ENCODE results near the gene MAST1. TPM values are rescaled to one million over a fixed set of nuclear protein-coding genes. Genes with fewer than 3 reads are reported as not detected.

Gene MAST1
- total RNA-seq, 4 donors from 2014 or later = 5.9 to 20.8 (median 10.3) TPM

DNA sequence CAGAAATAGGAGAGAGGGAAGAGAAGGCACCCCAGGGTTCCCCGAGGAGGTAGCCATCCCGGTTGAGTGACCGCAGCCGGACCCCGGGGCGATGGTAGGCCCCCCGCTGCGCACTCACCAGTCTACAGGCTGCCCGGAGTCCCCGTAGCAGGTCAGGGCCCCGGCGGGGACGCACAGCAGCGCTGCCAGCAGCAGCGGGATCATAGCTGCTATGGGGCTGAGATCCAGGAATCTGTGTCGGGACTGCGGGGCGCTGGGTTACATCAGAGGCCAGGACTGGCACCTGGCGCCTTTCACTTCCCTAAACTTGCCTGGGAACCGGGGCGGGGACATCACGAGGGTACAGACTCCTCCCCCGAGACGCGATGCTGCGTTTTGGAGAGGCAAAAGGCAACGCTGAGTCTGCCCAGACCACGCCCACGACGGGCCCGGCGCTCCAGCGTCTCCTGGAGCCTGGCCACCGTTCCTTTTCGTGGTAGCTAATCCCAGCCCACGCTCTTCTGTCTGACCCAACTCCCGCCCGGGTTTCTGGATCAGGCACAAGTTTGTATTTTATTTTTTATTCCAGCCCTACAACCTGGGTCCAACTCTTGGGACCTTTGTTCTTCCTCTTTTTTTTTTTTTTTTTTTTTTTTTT lies 43.0 kb downstream of the MAST1 start, which contains the start of gene DNASE2:
TSS of gene DNASE2 (minus strand) at position 278 of the 637 bp plus-strand sequence. CDS start at position 204, 74 bp downstream.
- peak; percentile 97 to 99 for DNase-seq (ENCODE audit: low spot score in 2 of 2)
- 1% methylated on average over 21 to 32 of the region's 38 CpGs for WGBS, 2 donors
- H3K4me3 ChIP-seq (ENCODE audit: low read depth, poor library complexity, severe bottlenecking) = peak within 1 kb of the TSS; percentile 72
- intact Hi-C loops (cut with DNase I; ENCODE audit: low total_unique reads) = loop anchor here (10.0 kb wide), 1 partner anchor 64 kb away; the partner anchor contains the start of gene RAD23A
- TF ChIP-seq POLR2A (IDR thresholded peaks at IDR 0.05) = no peak

- H3K4me3 ChIP-seq (ENCODE audit: low read depth, poor library complexity, severe bottlenecking) = no peak overlapping the region
- intact Hi-C loops (cut with DNase I; ENCODE audit: low total_unique reads) = loop anchor here (10.0 kb wide), 1 partner anchor 62 kb away; the partner anchor contains the start of gene RAD23A
- DNase-seq (ENCODE audit: low spot score in 2 of 2) = no peak
- WGBS, 2 donors = 89 to 91% methylated on average over 3 of the region's 3 CpGs
- TF ChIP-seq CTCF (IDR thresholded peaks at IDR 0.05) (no peak), POLR2A (IDR thresholded peaks at IDR 0.05) (no peak)
Observed at GRCh38 chr19:12882589-12882988, 44.3 kb downstream of the MAST1 start.

GRCh38 chr19:12884202-12884601 lies 45.9 kb downstream of the MAST1 start:
- no peak for TF ChIP-seq CTCF (IDR thresholded peaks at IDR 0.05)
- no peak for TF ChIP-seq POLR2A (IDR thresholded peaks at IDR 0.05)
- H3K4me3 ChIP-seq (ENCODE audit: low read depth, poor library complexity, severe bottlenecking) = no peak overlapping the region
- no peak for DNase-seq (ENCODE audit: low spot score in 2 of 2)
- 85 to 91% methylated on average over 3 of the region's 3 CpGs for WGBS, 2 donors
- intact Hi-C loops (cut with DNase I; ENCODE audit: low total_unique reads) = loop anchor here (10.0 kb wide), 1 partner anchor 61 kb away; the partner anchor contains the start of gene RAD23A

- no peak overlapping the region for H3K4me3 ChIP-seq (ENCODE audit: low read depth, poor library complexity, severe bottlenecking)
- intact Hi-C loops (cut with DNase I; ENCODE audit: low total_unique reads) = loop anchor here (10.0 kb wide), 1 partner anchor 60 kb away; the partner anchor contains the start of gene RAD23A
- no peak for DNase-seq (ENCODE audit: low spot score in 2 of 2)
- TF ChIP-seq CTCF (IDR thresholded peaks at IDR 0.05) (no peak), POLR2A (IDR thresholded peaks at IDR 0.05) (no peak)
- WGBS, 2 donors = 77 to 79% methylated on average over 7 to 12 of the region's 12 CpGs
Observed at GRCh38 chr19:12884627-12884925, 46.3 kb downstream of the MAST1 start.

- WGBS, 2 donors = 2 to 3% methylated on average over 9 to 57 of the region's 73 CpGs
- TF ChIP-seq CTCF (IDR thresholded peaks at IDR 0.05) (peak in 1 of 3 donors; percentile 31), POLR2A (IDR thresholded peaks at IDR 0.05) (no peak)
- no peak overlapping the region for H3K4me3 ChIP-seq (ENCODE audit: low read depth, poor library complexity, severe bottlenecking)
- peak; percentile 70 to 94 for DNase-seq (ENCODE audit: low spot score in 2 of 2)
- intact Hi-C loops (cut with DNase I; ENCODE audit: low total_unique reads) = loop anchor here (10.0 kb wide), 1 partner anchor 60 kb away; the partner anchor contains the start of gene RAD23A
Observed at GRCh38 chr19:12884926-12885748, 46.8 kb downstream of the MAST1 start.
